Loucy (cell line): ENCODE data around the gene P2RY8.

Source experiments
- EZH2phosphoT487 ChIP-seq: fragments of 200-600 bp; IDR thresholded peaks from 2 replicates; pipeline ENCODE4 v1.6.1; 2018; ENCODE audit warnings: antibody characterized with exemption, mild to moderate bottlenecking, moderate library complexity, borderline replicate concordance
- TF ChIP-seq, protein P1 (sequence below): fragments of 200-600 bp; sonication (generic); conservative IDR thresholded peaks from 2 replicates; pipeline ENCODE4 v1.5.1; 2014; ENCODE audit warnings: mild to moderate bottlenecking, antibody characterized with exemption, low read length

GRCh38 chrX:1558761-1559468 lies 21.9 kb upstream of the P2RY8 start:
- TF ChIP-seq EZH2phosphoT487, result no peak
- TF ChIP-seq, protein P1, sequence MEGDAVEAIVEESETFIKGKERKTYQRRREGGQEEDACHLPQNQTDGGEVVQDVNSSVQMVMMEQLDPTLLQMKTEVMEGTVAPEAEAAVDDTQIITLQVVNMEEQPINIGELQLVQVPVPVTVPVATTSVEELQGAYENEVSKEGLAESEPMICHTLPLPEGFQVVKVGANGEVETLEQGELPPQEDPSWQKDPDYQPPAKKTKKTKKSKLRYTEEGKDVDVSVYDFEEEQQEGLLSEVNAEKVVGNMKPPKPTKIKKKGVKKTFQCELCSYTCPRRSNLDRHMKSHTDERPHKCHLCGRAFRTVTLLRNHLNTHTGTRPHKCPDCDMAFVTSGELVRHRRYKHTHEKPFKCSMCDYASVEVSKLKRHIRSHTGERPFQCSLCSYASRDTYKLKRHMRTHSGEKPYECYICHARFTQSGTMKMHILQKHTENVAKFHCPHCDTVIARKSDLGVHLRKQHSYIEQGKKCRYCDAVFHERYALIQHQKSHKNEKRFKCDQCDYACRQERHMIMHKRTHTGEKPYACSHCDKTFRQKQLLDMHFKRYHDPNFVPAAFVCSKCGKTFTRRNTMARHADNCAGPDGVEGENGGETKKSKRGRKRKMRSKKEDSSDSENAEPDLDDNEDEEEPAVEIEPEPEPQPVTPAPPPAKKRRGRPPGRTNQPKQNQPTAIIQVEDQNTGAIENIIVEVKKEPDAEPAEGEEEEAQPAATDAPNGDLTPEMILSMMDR, result no peak
